GM18907 (cell line): Measurements from ENCODE around the gene SMNDC1.

Source experiments
- ATAC-seq: cut with Tn5 transposase; IDR thresholded peaks from one replicate; pipeline ENCODE4 v1.9.1; 2021; ENCODE audit warnings: mild to moderate bottlenecking, moderate library complexity; ENCODE audit not compliant: unreplicated experiment

SMNDC1 gene

DNA sequence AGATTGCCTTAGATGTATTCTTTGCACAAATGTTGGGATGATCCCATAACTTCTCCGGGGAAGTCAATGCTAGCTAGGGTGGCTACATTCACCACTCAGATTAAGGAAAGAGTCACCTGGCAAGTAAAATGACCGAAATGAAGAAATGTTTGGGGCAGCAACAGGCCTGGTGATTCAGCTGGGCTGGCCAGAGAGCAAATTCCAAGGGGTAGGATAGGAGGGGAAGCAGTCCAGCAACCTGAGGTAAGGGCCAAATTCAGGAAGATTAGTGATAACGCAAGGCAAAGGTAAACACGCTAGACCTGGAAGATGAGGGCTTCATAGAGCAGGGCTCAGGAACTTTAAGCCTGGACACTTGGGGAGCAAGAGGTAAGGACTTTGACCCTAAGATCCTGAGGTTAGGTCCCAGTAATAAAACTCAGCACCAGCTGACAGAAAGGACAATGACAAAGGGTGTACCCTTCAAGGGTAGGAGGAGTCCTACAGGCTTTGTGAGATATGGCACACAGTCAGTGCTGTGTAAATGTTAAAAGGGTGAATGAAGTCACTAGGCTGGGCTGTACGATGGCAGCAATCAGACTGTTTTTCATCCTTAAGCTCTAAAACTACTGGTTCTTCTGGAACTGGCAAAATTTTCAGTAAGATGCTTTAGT, 22.7 kb upstream of the SMNDC1 start:
- ATAC-seq: no peak

DNA sequence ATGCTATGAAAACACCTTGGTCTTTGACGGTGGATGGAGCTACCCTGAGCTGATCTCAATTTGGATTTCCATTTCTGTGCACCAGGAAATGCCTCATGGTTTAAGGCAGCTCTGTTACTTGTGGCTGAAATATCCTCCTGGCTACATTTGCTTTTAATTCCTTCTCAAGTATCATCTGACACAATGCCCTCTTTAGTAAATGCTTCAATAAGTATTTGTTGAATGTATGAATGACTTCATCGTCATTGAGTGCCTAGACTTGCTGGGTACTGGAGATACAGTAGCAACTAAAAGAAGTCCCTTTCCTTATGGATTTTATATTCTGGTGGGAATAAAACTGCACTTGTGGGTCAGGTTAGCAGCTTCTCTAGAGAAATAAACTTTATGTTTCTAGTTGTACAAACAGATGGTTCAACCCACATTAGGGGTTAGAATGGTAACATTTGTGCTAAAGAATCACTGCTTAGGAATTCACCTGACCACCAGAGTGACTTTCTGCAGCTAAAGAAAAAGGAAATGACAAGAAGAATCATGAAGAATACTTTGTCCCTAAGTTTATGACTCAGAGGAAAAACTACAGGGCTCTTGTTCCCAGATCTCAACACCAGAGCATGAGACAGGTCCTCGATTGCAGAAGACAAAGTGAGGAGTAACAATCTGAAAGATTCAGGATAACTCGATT, 21.8 kb upstream of the SMNDC1 start:
- peak; percentile 49 for ATAC-seq

DNA sequence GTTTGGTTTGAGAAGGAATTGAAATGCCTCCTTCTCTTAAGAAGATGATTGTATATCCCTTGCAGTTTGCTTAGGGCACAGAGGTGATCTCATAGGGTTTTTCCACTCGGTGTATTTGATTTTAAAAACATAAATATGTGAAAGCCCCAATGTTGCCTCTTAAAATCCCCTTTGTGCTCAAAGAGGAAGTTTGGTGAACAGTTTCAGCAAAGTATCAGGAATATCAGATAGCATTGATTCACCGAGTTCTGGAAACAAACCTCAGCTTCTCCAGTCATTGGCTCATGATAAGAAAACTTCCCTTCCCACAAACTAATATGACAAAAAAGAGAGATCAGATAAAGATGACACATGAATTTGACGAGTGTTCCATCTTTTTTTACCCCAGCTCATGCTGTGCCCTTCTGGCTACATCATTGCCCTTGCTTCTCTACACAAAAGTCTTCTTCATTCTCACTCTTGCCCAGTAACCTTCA, 20.1 kb upstream of the SMNDC1 start:
- ATAC-seq: peak; percentile 84

DNA sequence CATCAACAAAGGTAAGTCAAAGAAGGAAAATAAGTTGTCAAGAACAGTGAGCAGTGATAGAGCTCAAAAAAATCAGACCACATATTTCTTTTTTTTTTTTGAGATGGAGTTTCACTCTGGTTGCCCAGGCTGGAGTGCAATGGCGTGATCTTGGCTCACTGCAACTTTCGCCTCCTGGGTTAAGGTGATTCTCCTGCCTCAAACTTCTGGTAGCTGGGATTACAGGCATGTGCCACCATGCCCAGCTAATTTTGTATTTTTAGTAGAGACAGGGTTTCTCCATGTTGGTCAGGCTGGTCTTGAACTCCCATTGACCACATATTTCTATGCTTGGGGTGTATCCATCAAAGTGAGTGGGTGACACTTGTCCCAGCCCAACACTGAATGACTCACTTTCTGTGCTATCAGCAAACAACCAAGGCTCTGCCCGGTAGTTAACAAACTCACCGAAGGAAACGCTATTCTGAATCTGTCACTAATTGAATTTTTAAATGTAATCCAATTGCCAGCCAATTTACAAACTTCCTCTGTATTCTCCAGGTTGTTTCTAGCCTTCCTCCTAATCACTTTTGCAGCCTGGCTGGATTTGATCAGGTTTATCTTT, 19.6 kb upstream of the SMNDC1 start:
- peak; percentile 50 for ATAC-seq

DNA sequence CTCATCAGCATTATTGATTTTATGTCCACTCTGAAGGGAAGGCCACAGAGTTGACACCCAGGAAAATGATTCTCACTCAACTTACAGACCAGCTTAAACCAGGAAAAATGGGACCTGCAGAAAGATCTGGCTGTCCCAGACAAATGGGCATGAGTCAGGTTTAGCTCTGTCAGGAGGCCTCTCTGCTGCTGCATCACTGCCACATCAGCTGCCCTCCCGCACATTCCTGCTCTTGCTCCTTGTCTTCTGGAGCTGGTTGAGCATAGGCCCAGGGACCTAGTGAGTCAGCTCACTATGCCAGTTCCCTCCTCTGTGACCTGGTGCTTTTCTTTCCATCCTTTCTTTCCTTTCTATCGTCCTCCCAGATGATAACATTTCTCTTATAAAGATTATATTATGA, 18.8 kb upstream of the SMNDC1 start:
- no peak for ATAC-seq

DNA sequence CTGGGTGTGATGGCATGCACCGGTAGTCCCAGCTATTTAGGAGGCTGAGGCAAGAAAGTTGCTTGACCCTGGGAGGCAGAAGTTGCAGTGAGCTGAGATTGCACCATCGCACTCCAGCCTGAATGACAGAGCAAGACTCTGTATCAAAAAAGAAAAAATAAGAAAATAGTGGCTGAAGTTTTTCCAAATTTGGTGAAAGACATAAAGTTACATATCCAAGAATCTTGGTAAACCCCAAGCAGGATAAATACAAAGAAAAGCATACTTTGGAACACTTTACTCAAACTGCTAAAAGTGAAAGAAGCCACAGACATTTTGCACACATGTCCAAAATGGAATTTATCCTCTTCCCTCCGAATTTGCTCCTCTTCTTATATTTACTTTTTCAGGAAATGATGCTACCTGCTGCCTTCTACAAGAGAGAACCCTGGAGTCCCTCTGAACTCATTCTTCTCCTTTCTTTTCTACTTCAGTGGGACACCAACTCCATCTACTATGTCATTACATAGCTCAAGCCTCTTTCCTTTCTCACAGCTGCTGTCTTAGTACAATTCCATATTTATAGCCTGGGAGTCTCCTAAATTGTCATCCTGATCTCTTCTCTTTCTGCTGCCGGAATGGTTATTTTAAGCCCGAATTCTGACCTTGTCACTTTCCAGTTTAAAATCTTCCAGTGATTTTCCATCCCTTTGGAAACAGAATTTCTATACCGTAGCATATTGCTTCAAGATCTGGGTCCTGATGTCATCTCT, 17.3 kb upstream of the SMNDC1 start:
- ATAC-seq: no peak

DNA sequence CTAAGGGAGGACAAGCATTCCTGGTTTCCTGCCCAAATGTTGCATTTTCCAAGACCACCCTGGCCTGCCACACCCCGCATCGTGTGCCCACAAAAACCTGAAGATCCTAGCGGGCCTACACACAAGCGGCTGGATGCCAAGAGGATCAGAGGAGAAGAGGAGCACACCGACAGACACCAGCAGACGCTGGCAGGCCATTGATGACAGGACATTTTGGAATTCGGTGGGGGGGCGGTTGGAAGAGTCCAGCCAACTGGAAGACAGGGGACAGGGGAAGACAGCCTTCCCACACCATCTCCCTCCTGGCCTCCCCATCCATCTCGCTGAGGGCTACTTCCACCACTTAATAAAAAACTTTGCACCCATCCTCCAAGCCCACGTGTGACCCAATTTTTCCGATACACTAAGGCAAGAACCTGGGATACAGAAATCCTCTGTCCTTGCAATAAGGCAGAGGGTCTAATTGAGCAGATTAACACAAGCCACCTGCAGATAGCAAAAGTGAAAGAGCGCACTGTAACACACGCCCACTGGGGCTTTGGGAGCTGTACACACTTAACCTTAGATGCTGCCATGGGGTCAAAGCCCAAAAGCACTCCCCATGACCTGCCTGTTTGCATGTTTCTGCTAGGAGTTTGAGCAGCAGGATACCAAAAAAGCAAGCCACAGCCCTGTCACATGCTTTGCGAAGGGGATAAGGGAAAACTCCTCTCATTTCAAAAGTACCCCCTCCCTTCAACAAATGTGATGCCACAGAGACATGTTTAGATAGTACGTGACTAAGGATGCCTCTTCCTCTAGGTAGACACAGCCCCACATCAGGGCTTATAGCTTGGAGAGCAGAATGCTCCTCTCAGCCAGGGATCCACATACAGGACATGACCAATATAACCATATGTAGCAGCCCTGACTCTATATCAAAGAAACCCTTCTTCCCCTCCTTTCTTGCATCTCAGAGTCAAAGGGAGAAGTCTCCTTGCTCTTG, 13.4 kb upstream of the SMNDC1 start:
- ATAC-seq: no peak

DNA sequence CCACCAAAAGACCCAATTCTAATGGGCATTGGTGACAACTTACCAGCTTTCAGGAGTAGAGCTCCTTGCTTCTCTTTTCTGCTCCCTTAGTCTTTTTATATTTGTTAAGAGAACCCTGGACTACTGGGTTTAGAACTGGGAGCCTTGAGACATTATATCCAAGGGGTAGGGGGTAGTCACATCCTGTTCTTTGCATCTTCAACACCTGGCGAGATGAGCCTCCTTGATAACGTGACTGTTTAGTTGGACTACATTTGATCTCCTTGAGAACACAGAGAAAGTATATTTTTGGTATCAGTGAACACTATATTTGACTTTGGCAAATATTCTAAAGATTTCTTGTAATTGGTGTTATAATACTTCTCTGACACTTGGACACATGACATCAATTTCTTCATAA, 9.0 kb upstream of the SMNDC1 start:
- no peak for ATAC-seq

DNA sequence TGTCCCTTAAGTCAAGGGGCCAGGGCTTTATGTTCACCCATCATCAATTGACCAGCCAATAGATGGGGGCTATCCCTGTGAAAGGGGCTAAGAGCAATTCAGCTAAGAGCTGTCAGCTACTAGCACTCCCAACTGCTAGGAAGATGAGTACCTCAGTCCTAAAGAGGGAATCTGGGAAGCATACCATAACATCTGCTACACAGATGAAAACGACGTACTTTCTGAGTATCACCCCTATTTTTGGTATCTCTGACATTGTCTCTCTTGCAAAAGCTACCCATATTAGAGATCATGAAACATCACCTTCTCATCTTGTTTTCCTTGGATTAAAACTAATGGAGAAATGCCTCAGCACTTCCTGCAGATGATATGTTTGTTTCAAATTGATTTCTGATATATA, 7.5 kb upstream of the SMNDC1 start:
- no peak for ATAC-seq

DNA sequence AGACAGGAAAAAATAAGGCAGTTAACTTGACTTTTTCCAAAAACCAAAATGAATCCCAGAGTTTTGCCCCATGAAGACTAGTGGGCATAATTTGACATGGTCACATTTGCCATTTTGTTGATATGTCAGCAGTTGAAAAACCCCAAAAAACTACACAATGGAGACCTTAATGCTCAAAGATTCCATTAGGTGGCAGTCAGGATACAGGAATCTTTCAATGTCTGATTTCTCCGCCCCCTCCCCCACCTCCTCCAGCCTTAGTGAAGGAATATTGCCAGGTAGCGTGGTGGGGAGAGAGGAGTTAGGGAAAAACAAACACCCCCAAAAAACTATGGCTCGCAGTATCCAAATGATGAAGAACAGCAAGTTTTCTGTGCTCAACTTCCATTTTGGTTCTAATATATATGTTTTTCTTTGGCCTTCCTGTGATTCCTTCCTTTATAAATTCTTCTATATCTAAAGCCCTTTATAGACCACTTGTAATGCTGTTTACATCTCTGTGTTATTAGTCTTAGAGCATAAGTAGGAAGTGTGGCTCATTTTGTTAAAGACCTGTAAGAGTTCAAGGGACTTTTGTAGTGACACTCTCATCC, 6.7 kb upstream of the SMNDC1 start:
- peak; percentile 55 for ATAC-seq

DNA sequence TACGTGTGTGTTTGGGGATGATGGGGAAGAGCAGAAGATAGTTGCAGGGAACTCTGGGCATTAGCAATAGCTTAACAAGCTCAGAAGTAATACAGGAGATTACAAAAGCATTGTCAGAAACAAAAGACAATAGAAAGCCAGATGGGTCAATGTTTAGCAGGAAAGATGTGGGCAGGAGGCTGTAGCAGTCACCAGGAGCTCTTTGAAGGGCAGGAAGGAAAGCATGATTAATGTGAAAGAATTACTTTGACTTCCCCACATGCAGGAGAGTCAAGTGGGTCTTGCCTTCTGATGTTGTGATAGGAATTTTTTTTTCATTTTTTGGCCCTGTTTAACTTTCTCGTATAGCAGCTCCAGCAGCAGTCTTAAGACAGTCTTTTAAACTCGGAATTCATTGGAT, 6.0 kb upstream of the SMNDC1 start:
- no peak for ATAC-seq

DNA sequence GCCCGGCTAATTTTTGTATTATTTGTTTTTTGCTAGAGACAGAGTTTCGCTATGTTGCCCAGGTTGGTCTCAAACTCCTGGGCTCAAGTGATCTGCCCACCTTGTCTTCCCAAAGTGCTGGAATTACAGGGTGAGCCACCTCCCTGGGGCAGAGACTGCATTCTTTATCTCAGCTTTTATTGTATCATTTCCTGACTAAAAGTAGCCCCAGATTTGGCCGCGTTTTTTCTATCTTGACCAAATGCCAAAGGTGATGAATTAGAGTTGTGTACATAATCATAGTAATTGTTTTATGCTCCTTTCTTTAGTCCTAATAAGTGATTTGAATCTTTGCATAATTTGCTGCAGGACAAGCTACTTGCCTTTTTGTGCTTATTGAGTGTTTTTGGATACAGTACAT, 3.1 kb upstream of the SMNDC1 start:
- ATAC-seq: no peak

DNA sequence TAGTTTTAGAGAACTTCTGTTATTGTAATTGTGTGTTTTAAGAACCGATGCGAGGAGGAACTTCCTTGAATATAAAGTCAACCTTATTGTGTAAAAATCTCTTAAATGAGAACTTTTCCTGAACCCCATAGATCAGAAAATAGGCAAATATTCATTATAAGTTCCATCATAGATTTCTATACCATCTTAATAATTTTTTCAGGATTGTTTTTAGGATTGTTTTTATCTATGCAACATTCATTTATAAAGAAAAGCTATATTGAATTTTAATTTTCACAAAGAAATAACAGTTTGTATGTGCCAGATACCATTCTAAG, 1.7 kb upstream of the SMNDC1 start:
- ATAC-seq: no peak

DNA sequence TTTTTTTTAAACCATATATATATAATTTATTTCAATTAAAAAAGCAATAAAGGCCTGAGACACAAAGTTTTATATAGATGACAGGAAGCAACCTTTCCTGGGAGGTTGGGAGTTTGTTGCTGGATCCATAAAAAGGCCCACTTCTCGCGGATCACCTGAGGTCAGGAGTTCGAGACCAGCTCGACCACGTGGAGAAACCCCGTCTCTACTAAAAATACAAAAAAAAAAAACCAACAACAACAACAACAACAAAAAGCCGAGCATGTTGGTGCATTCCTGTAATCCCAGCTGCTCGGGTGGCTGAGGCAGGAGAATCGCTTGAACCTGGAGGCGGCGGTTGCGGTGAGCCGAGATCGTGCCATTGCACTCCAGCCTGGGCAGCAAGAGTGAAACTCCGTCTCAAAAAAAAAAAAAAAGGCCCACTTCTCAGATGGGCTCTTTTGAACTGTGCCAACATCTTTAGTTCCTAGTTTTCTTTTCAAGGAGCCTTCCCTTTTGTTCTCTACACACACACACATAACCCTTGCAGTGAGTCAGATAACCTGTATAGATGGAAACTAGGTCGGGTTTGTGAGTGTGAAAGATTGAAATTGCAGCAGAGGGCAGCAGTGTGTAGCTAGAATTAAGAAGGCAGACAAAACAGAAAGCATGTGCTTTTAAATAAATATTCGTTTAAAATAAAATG, 1.2 kb upstream of the SMNDC1 start:
- peak; percentile 48 for ATAC-seq

DNA sequence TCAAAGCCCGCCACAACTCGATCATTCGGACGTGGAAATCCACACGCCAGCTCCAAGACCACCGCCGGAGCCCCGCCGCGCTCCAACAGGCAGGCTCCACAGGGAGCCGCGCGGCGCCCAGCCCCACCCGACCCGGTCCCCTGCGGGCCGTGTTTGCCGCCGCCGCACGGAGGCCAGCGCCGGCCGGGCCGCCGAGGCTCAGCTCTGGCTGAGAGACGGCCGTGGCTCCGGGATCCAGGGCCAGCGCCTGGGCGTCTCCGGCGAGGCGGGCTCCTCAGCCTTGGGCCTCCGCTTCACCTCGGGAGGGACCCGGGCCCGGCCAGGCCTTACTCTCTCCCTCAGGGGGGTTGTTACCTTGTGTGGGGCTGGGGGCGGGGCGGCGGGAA, 333 bp downstream of the SMNDC1 start:
- ATAC-seq: peak; percentile 43

DNA sequence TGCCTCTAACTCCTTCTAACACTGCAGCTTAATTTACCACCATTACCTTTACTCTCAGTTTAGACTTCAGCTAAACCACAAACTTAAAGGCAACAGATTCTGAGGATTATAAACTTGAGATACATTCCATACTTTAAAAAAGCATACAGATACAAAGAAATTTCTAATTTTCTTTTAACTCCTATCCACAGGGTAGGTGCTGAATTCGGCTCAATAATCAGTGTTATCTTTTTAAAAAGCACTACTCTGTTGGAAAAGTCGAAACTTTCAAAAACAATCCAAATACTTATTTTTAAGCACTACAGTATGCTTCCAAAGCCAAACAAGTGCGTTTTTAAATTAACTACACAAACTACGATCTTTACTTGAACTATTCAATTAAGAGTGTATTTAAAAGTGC, 1.0 kb downstream of the SMNDC1 start:
- ATAC-seq: no peak

DNA sequence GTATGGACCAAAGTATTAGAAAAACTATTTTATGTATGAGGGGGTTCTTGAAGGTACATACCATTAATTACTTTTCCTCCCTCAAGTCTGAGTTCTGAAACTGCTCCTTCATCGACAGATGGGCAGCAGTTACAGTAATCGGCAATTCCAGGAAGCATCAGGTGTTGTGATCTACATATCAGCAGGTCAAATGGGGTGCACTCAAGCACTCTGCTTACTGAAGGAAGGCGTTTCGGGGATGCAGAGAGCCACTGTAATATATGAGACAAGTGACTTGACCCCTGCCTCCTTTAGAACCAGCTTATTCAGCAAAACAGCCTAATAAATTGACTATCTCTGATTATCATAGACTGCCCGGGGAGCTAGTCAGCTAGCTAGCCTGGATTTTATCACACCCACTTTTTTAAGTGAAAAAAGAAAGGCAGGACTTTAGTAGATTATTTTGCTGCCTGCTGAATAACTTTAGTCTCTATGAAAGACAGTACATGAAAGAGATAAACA, 4.2 kb downstream of the SMNDC1 start:
- ATAC-seq: no peak

DNA sequence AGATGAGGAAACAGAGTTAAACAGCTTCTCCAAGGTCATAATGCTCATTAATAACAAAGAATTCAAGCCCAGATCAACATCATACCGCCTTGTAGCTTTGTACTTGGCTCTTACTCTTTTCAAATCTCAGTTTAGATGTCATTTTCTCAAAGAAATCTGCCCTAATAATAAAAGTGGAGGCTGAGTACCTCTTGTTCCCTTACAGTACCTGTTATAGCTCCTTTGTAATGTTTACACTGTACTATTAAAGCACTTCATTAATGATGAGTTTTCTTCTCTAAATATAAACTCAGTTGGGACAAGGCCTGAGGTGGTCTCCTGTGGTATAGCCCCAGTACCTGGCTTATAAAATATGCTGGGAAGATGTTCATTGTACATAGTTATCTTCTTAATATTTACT, 7.8 kb downstream of the SMNDC1 start:
- ATAC-seq: no peak

DNA sequence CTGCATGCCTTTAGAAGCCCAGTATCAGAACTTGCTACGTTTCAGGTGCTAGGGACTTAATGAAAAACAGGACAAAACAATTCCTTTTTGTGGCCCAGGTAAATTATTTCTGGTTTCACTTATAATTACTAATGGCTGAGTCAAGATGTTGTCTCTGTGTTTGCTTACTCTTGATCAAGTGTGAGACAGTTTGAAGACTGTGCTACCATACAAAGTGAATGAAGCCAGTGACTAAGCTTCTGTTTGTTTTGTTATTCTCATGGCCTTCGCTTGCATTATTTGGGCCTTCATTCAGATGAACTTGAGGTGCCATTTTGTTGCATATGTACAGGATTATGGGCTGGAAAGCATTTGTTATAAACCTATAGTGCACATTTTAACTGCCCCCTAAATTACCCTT, 17.9 kb downstream of the SMNDC1 start:
- ATAC-seq: no peak

DNA sequence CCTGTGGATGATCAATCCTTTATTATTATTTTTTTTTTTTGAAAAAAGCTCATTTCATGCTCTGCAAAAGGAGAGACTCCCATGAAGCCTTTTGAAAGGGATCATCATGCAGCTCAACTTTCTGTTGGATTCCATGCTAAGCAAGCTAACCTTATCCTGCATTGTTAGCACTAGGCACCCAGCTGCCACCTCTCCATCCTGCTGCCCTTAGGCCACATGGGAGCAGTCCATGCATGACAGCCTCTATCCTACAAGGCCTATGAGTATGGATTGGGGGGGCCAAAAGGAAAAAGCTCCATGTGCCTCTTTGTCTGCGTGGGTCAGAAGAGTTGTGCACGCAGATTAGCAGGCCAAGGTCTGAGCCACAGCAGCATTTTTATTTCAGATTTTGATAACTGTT, 19.2 kb downstream of the SMNDC1 start:
- no peak for ATAC-seq
